Astrocyte (in vitro differentiated cells and primary cell): Measurements from ENCODE around the gene SH2D7. TPM values are rescaled to one million over a fixed set of nuclear protein-coding genes. Genes with fewer than 3 reads are reported as not detected.

Source experiments
- DNase-seq: peaks from one replicate; pipeline ENCODE4 v3.0.0-alpha.2; 2010; ENCODE audit warnings: low read depth
- FAIRE-seq: peaks from 2 replicates; lab custom pipeline; 2011; peaks lifted over from hg19 to GRCh38; lab: Jason Lieb, UNC
- H2AFZ ChIP-seq: 2 replicates; pipeline ENCODE4 v1.6.0; 2012; ENCODE audit warnings: low read depth, low read length, inconsistent platforms
- H3K27ac ChIP-seq: 2 replicates; pipeline ENCODE4 v1.5.1; 2011; ENCODE audit warnings: low read depth, low read length, inconsistent platforms
- H3K27me3 ChIP-seq: 2 replicates; pipeline ENCODE4 v1.6.0; 2011; ENCODE audit warnings: low read length, inconsistent platforms; ENCODE audit not compliant: insufficient read depth
- H3K36me3 ChIP-seq: 2 replicates; pipeline ENCODE4 v1.5.1; 2011; ENCODE audit warnings: low read length, inconsistent platforms; ENCODE audit not compliant: insufficient read depth
- H3K4me1 ChIP-seq: 2 replicates; pipeline ENCODE4 v1.5.1; 2011; ENCODE audit warnings: low read length, inconsistent platforms; ENCODE audit not compliant: insufficient read depth
- H3K4me2 ChIP-seq: 2 replicates; pipeline ENCODE4 v1.6.0; 2012; ENCODE audit warnings: low read length, inconsistent platforms
- H3K4me3 ChIP-seq: 2 replicates; pipeline ENCODE4 v1.5.1; 2011; ENCODE audit warnings: low read depth, mild to moderate bottlenecking, low read length, inconsistent platforms; ENCODE audit not compliant: insufficient read depth
- H3K79me2 ChIP-seq: 2 replicates; pipeline ENCODE4 v1.6.0; 2012; ENCODE audit warnings: mild to moderate bottlenecking, low read length, inconsistent platforms; ENCODE audit not compliant: insufficient read depth
- H3K9ac ChIP-seq: 2 replicates; pipeline ENCODE4 v1.6.0; 2012; ENCODE audit warnings: mild to moderate bottlenecking, low read length, inconsistent platforms
- H3K9me3 ChIP-seq: 2 replicates; pipeline ENCODE4 v1.5.1; 2012; ENCODE audit warnings: low read depth, mild to moderate bottlenecking, low read length, inconsistent platforms; ENCODE audit not compliant: insufficient read depth
- H4K20me1 ChIP-seq: 2 replicates; pipeline ENCODE4 v1.6.0; 2012; ENCODE audit warnings: low read length, inconsistent platforms; ENCODE audit not compliant: insufficient read depth
- H3K27ac Mint-ChIP-seq: one replicate; pipeline ENCODE4 v1.8.0; 2021; ENCODE audit warnings: mild to moderate bottlenecking, mixed read lengths; ENCODE audit not compliant: unreplicated experiment
- H3K27me3 Mint-ChIP-seq: one replicate; pipeline ENCODE4 v1.8.0; 2021; ENCODE audit warnings: low read depth, mixed read lengths; ENCODE audit not compliant: unreplicated experiment
- H3K36me3 Mint-ChIP-seq: one replicate; pipeline ENCODE4 v1.8.0; 2021; ENCODE audit warnings: low read depth, mixed read lengths; ENCODE audit not compliant: unreplicated experiment
- H3K4me1 Mint-ChIP-seq: one replicate; pipeline ENCODE4 v1.8.0; 2021; ENCODE audit warnings: low read depth, mixed read lengths; ENCODE audit not compliant: unreplicated experiment
- H3K4me3 Mint-ChIP-seq: one replicate; pipeline ENCODE4 v1.8.0; 2021; ENCODE audit warnings: mild to moderate bottlenecking, moderate library complexity, mixed read lengths; ENCODE audit not compliant: unreplicated experiment
- H3K9me3 Mint-ChIP-seq: one replicate; pipeline ENCODE4 v1.8.0; 2021; ENCODE audit warnings: mild to moderate bottlenecking, mixed read lengths; ENCODE audit not compliant: unreplicated experiment
- CTCF ChIP-seq: IDR thresholded peaks from 2 replicates; pipeline ENCODE4 v1.5.1; 2011; ENCODE audit warnings: low read depth, mild to moderate bottlenecking, inconsistent platforms, low read length, moderate library complexity; ENCODE audit not compliant: insufficient read depth
- EZH2 ChIP-seq: IDR thresholded peaks from 2 replicates; pipeline ENCODE4 v1.6.1; 2012; ENCODE audit warnings: mild to moderate bottlenecking, low read length, inconsistent platforms; ENCODE audit not compliant: insufficient read depth
- total RNA-seq: library from RNA; stranded (reverse); gene quantifications from 2 replicates; pipeline ENCODE4 v1.2.1, GENCODE V29; 2021

Gene SH2D7
- total RNA-seq, 1 donor from 2014 or later, result not detected

DNA sequence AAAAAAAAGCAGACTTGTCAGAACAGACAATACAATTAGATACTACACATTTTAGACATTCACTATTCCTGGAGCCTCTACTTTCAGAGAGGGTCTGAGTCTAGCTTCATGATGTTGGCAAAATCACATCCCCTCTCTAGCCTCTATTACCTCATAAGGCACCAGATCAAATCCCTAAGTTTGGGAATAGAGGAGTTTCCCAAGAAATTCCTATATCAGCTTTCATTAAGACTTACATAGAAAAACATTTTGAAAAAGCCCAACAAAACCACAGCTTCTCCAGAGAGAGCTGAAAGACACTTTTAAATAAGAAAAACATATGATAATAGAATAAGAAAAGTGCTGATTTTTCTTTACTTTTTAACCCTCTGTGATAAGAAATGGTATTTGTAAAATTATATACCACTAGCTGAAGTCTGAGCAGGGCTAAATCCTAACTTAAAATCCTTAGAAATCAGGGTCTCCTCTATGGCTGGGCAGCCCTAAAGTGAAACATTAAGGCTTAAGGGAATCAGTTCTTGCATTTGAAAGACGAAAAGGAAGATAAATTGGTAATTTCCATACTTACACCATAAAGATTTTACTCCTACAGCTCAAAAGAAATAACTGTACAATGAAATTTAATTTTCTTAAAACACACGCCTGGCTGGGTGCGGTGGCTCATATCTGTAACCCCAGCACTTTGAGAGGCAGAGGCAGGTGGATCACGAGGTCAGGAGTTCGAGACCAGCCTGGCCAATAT is 19.1 kb upstream of the SH2D7 start:
- no peaks in the 10 kb centered on the region for H3K9me3 Mint-ChIP-seq
- H3K9ac ChIP-seq, result peak overlapping the region; percentile 27
- peak overlapping the region; percentile 53 for H3K4me2 ChIP-seq
- peaks cover 53% of the 10 kb centered on the region for H3K4me1 Mint-ChIP-seq
- peaks cover 53% of the 10 kb centered on the region for H3K4me1 ChIP-seq
- peak overlapping the region; percentile 2 for H3K27ac Mint-ChIP-seq
- H3K36me3 Mint-ChIP-seq, result peaks cover 2% of the 10 kb centered on the region
- FAIRE-seq, result no peak
- H3K79me2 ChIP-seq, result peaks cover 83% of the 10 kb centered on the region
- no peak overlapping the region for H3K4me3 ChIP-seq
- no peaks in the 10 kb centered on the region for H3K27me3 Mint-ChIP-seq
- no peak for TF ChIP-seq EZH2
- no peak for TF ChIP-seq CTCF
- no peaks in the 10 kb centered on the region for H3K9me3 ChIP-seq
- no peak for DNase-seq
- H3K27me3 ChIP-seq, result no peaks in the 10 kb centered on the region
- H2AFZ ChIP-seq, result no peak overlapping the region
- peaks cover 49% of the 10 kb centered on the region for H4K20me1 ChIP-seq
- H3K4me3 Mint-ChIP-seq, result no peak overlapping the region
- no peaks in the 10 kb centered on the region for H3K36me3 ChIP-seq
- H3K27ac ChIP-seq, result peak overlapping the region; percentile 11

- Histone ChIP-seq H3K4me1 (peaks cover 35% of the 10 kb centered on the region), H2AFZ (no peak overlapping the region), H3K4me2 (peak overlapping the region; percentile 94), H3K9ac (peak overlapping the region; percentile 88), H3K9me3 (no peaks in the 10 kb centered on the region), H3K27ac (peak overlapping the region; percentile 94), H4K20me1 (peaks cover 26% of the 10 kb centered on the region), H3K27me3 (no peaks in the 10 kb centered on the region), H3K4me3 (peak overlapping the region; percentile 84), H3K36me3 (no peaks in the 10 kb centered on the region), H3K79me2 (peaks cover 58% of the 10 kb centered on the region)
- DNase-seq (peak; percentile 89), FAIRE-seq (no peak)
- Mint-ChIP-seq H3K27ac (peak overlapping the region; percentile 99), H3K36me3 (no peaks in the 10 kb centered on the region), H3K4me3 (peak overlapping the region; percentile 94), H3K9me3 (no peaks in the 10 kb centered on the region), H3K4me1 (peaks cover 31% of the 10 kb centered on the region), H3K27me3 (no peaks in the 10 kb centered on the region)
- TF ChIP-seq CTCF (no peak), EZH2 (no peak)
Observed at GRCh38 chr15:78075490-78076230, 16.7 kb upstream of the SH2D7 start.
